Heart left ventricle (tissue), 13 donors: ENCODE data around the gene ASAP3.

Experiments
- CTCF ChIP-seq, 12 donors: fragments of 200-600 bp; sonication (generic) in 4 of 12; IDR thresholded peaks; one replicate each; pipeline versions ENCODE4 v1.5.0 to v1.8.0; 2018 to 2022; ENCODE audit warnings: antibody characterized with exemption in 12 of 12, mild to moderate bottlenecking in 5 of 12
- POLR2A ChIP-seq, 2 donors: fragments of 450-650 bp; IDR thresholded peaks; one replicate each; pipeline ENCODE4 v1.6.1; 2017; ENCODE audit warnings: antibody characterized with exemption in 2 of 2, mild to moderate bottlenecking in 2 of 2, moderate library complexity in 2 of 2
- donor health status: ischemic (EF 13 %, LVEDD 7.1; RV severe dilation, severe dysfunction).
- donor health status: DM: no; HTN: yes; CAD: no.
- donor health status: DM: no; HTN: no; CAD: no.
- donor health status: ischemic (EF 25% LVEDD 6.9; RV normal size, moderate dysfunction).
- donor health status: ischemic (EF 25% LVEDD 5.7; RV mildly dilated, moderate dysfunction).
- donor health status: ischemic (EF 35%, LVEDD 5.7; RV mildly dilated, moderate dysfunction).
- donor health status: nonischemic (EF 11% LVEDD 7.7; RV severe dilation, severe dysfunction).
- donor health status: DM: yes; HTN: yes; CAD: no.
- donor health status: PGD.
- donor health status: ischemic (EF 29% LVEDD 5.4; RV normal size, mild dysfunction).
- donor health status: nonischemic (EF 23%, LVEDD 6.1; RV moderate dilation, normal function).

DNA sequence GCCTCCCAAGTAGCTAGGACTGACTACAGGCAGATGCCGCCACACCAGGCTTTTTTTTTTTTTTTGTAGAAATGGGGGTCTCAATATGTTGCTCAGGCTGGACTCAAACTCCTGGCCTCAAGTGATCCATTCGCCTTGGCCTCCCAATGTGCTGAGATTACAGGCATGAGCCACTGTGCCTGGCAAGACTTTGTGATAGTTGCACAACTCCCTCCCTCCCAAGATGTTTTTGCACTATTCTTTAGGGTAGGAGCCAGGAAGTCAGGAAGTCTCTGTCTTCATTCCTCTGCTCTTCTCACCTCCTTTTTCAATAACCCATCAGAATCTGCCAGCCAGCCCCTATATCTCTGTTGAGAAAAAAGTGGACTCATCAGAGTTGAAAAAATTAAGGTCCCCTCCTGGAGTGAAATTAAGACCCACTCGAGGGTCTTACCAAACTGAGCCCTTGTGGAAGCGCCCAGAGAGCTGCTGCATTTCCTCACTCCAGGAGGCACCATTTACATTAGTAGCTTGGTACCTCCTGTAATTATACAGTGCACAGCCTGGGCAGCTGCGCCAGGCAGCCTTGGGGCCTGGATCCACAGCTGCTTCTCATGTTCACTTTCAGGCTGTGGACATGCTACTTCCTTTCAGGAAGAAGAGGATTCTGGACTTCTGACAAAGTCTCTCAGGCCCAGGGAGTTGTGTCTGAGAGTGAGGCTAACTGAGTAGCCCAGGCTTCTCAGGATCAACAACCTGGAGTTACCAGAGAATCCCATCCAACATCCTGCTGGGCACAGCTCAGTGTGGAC lies 83.5 kb downstream of the ASAP3 start:
- TF ChIP-seq CTCF (IDR thresholded peaks at IDR 0.05) (no peak), POLR2A (IDR thresholded peaks at IDR 0.05) (no peak)
